Choroid plexus epithelial cell (primary cell): Measurements from ENCODE around the gene SAMD4A.
"Not testable (repeated sequence)": the region's sequence is repeated elsewhere in the genome, so short reads cannot be mapped to it uniquely, and the experiment has no call there.

Experiments used
- DNase-seq: peaks from one replicate; pipeline ENCODE4 v3.0.0-alpha.2; 2010; ENCODE audit warnings: low read depth
- H3K4me3 ChIP-seq: 2 replicates; pipeline ENCODE4 v1.5.1; 2011; ENCODE audit warnings: low read depth, mild to moderate bottlenecking, control low read depth, low read length, moderate library complexity
- CTCF ChIP-seq: conservative IDR thresholded peaks from 2 replicates; pipeline ENCODE4 v1.5.1; 2011; ENCODE audit warnings: low read depth, mild to moderate bottlenecking, control low read depth, inconsistent platforms, low read length, moderate library complexity

The SAMD4A gene

GRCh38 chr14:54622192-54622958 is 55.4 kb downstream of the SAMD4A start:
- TF ChIP-seq CTCF, result no peak
- DNase-seq, result no peak
- no peak overlapping the region for H3K4me3 ChIP-seq

GRCh38 chr14:54623279-54624004 is 56.5 kb downstream of the SAMD4A start:
- TF ChIP-seq CTCF, result no peak
- DNase-seq, result no peak
- no peak overlapping the region for H3K4me3 ChIP-seq

- not testable (repeated sequence) for DNase-seq, H3K4me3 ChIP-seq
Observed at GRCh38 chr14:54624005-54624358, 57.1 kb downstream of the SAMD4A start.

- peak overlapping the region; percentile 25 for H3K4me3 ChIP-seq
- peak; percentile 65 for DNase-seq
- no peak for TF ChIP-seq CTCF
Observed at GRCh38 chr14:54625112-54625511, 58.2 kb downstream of the SAMD4A start.

- DNase-seq, result no peak
- no peak for TF ChIP-seq CTCF
- H3K4me3 ChIP-seq, result peak overlapping the region; percentile 47
Observed at GRCh38 chr14:54627219-54627539, 60.3 kb downstream of the SAMD4A start.

- TF ChIP-seq CTCF, result no peak
- peak; percentile 78 for DNase-seq
- H3K4me3 ChIP-seq, result peak overlapping the region; percentile 47
Observed at GRCh38 chr14:54627540-54628363, 60.8 kb downstream of the SAMD4A start.

GRCh38 chr14:54629183-54629582 is 62.3 kb downstream of the SAMD4A start:
- no peak for TF ChIP-seq CTCF
- DNase-seq, result no peak
- H3K4me3 ChIP-seq, result no peak overlapping the region
